Effector memory CD4-positive, alpha-beta T cell (primary cell): ENCODE data around the gene LPCAT1.

Experiments used
- DNase-seq, 3 donors: peaks; one replicate each; pipeline ENCODE4 v3.0.0-alpha.2; 2020
- H3K27ac ChIP-seq: 2 replicates; pipeline ENCODE4 v1.7.0; 2013; ENCODE audit warnings: mild to moderate bottlenecking, low read length, moderate library complexity; ENCODE audit not compliant: insufficient read depth, poor library complexity, severe bottlenecking
- H3K27me3 ChIP-seq: replicated peaks from 2 replicates; pipeline ENCODE4 v1.7.0; 2013; ENCODE audit warnings: mild to moderate bottlenecking, low read length; ENCODE audit not compliant: insufficient read depth, control insufficient read depth, poor library complexity, severe bottlenecking
- H3K36me3 ChIP-seq: 2 replicates; pipeline ENCODE4 v1.7.0; 2013; ENCODE audit warnings: mild to moderate bottlenecking, low read length, moderate library complexity; ENCODE audit not compliant: control insufficient read depth, insufficient read depth
- H3K4me1 ChIP-seq: 2 replicates; pipeline ENCODE4 v1.7.0; 2013; ENCODE audit warnings: low read length, mild to moderate bottlenecking; ENCODE audit not compliant: control insufficient read depth, insufficient read depth, poor library complexity, severe bottlenecking
- H3K4me3 ChIP-seq: 2 replicates; pipeline ENCODE4 v1.7.0; 2013; ENCODE audit warnings: low read length, low read depth, mild to moderate bottlenecking; ENCODE audit not compliant: insufficient read depth, poor library complexity, severe bottlenecking
- H3K9me3 ChIP-seq: 2 replicates; pipeline ENCODE4 v1.7.0; 2013; ENCODE audit warnings: mild to moderate bottlenecking, low read length, moderate library complexity; ENCODE audit not compliant: control insufficient read depth

Gene LPCAT1

GRCh38 chr5:1503241-1504068 lies 20.3 kb downstream of the LPCAT1 start:
- Histone ChIP-seq H3K4me1 (no peaks in the 10 kb centered on the region), H3K4me3 (no peak overlapping the region), H3K27me3 (no peaks in the 10 kb centered on the region), H3K36me3 (peaks cover 13% of the 10 kb centered on the region), H3K9me3 (no peaks in the 10 kb centered on the region), H3K27ac (no peak overlapping the region)
- no peak for DNase-seq

- H3K27ac ChIP-seq: no peak overlapping the region
- H3K9me3 ChIP-seq: no peaks in the 10 kb centered on the region
- H3K4me3 ChIP-seq: no peak overlapping the region
- no peaks in the 10 kb centered on the region for H3K4me1 ChIP-seq
- no peak for DNase-seq
- peaks cover 11% of the 10 kb centered on the region for H3K36me3 ChIP-seq
- no peaks in the 10 kb centered on the region for H3K27me3 ChIP-seq
Measured at GRCh38 chr5:1502737-1503120, 21.0 kb downstream of the LPCAT1 start.

- Histone ChIP-seq H3K36me3 (peaks cover 17% of the 10 kb centered on the region), H3K27me3 (no peaks in the 10 kb centered on the region), H3K27ac (no peak overlapping the region), H3K9me3 (no peaks in the 10 kb centered on the region), H3K4me3 (no peak overlapping the region), H3K4me1 (no peaks in the 10 kb centered on the region)
- peak in 1 of 3 donors; percentile 10 for DNase-seq
Measured at GRCh38 chr5:1502046-1502736, 21.6 kb downstream of the LPCAT1 start.

GRCh38 chr5:1501372-1502045 lies 22.3 kb downstream of the LPCAT1 start:
- Histone ChIP-seq H3K27ac (no peak overlapping the region), H3K9me3 (no peaks in the 10 kb centered on the region), H3K36me3 (peaks cover 17% of the 10 kb centered on the region), H3K27me3 (no peaks in the 10 kb centered on the region), H3K4me3 (no peak overlapping the region), H3K4me1 (no peaks in the 10 kb centered on the region)
- DNase-seq: no peak

- DNase-seq: no peak
- Histone ChIP-seq H3K27ac (no peak overlapping the region), H3K36me3 (peaks cover 17% of the 10 kb centered on the region), H3K4me3 (no peak overlapping the region), H3K4me1 (no peaks in the 10 kb centered on the region), H3K27me3 (no peaks in the 10 kb centered on the region), H3K9me3 (no peaks in the 10 kb centered on the region)
Measured at GRCh38 chr5:1500411-1501091, 23.2 kb downstream of the LPCAT1 start.

- Histone ChIP-seq H3K27me3 (no peaks in the 10 kb centered on the region), H3K4me3 (no peak overlapping the region), H3K36me3 (peaks cover 17% of the 10 kb centered on the region), H3K9me3 (no peaks in the 10 kb centered on the region), H3K27ac (no peak overlapping the region), H3K4me1 (no peaks in the 10 kb centered on the region)
- DNase-seq: no peak
Measured at GRCh38 chr5:1499851-1500250, 23.9 kb downstream of the LPCAT1 start.

GRCh38 chr5:1498623-1499416 lies 24.9 kb downstream of the LPCAT1 start:
- Histone ChIP-seq H3K27ac (no peak overlapping the region), H3K4me1 (no peaks in the 10 kb centered on the region), H3K9me3 (no peaks in the 10 kb centered on the region), H3K27me3 (no peaks in the 10 kb centered on the region), H3K4me3 (no peak overlapping the region), H3K36me3 (peaks cover 23% of the 10 kb centered on the region)
- DNase-seq: no peak

GRCh38 chr5:1497795-1498622 lies 25.8 kb downstream of the LPCAT1 start:
- no peaks in the 10 kb centered on the region for H3K9me3 ChIP-seq
- peaks cover 31% of the 10 kb centered on the region for H3K36me3 ChIP-seq
- H3K27me3 ChIP-seq: no peaks in the 10 kb centered on the region
- no peak for DNase-seq
- no peaks in the 10 kb centered on the region for H3K4me1 ChIP-seq
- no peak overlapping the region for H3K27ac ChIP-seq
- no peak overlapping the region for H3K4me3 ChIP-seq
